NCI-H128 (cell line): ENCODE data around the gene TRIM38.
"Not testable (repeated sequence)": the region's sequence is repeated elsewhere in the genome, so short reads cannot be mapped to it uniquely, and the experiment has no call there.

Experiments used
- DNase-seq: peaks from one replicate; lab custom pipeline; 2025; ENCODE audit not compliant: unreplicated experiment; lab: John Stamatoyannopoulos, UW

The TRIM38 gene

GRCh38 chr6:25968769-25969168 lies 6.2 kb downstream of the TRIM38 start:
- no peak for DNase-seq

- no peak for DNase-seq
Observed at GRCh38 chr6:25971187-25971821, 8.7 kb downstream of the TRIM38 start.

GRCh38 chr6:25972128-25972527 lies 9.5 kb downstream of the TRIM38 start:
- DNase-seq = no peak

GRCh38 chr6:25972902-25973301 lies 10.3 kb downstream of the TRIM38 start:
- DNase-seq = no peak

- no peak for DNase-seq
Observed at GRCh38 chr6:25973923-25974555, 11.4 kb downstream of the TRIM38 start.

- DNase-seq = no peak
Observed at GRCh38 chr6:25975923-25976560, 13.4 kb downstream of the TRIM38 start.

GRCh38 chr6:25980935-25981334 lies 18.3 kb downstream of the TRIM38 start:
- DNase-seq = no peak

- DNase-seq = no peak
Observed at GRCh38 chr6:25981568-25982263, 19.1 kb downstream of the TRIM38 start.

GRCh38 chr6:25984265-25984664 lies 21.7 kb downstream of the TRIM38 start:
- DNase-seq = no peak

- no peak for DNase-seq
Observed at GRCh38 chr6:25987845-25988244, 25.2 kb downstream of the TRIM38 start.

- DNase-seq = no peak
Observed at GRCh38 chr6:25990172-25990873, 27.7 kb downstream of the TRIM38 start.

GRCh38 chr6:25991785-25992412 lies 29.3 kb downstream of the TRIM38 start:
- peak; percentile 20 for DNase-seq

GRCh38 chr6:25992413-25993340 lies 30.1 kb downstream of the TRIM38 start:
- DNase-seq = peak; percentile 85

GRCh38 chr6:25993341-25993684 lies 30.7 kb downstream of the TRIM38 start:
- DNase-seq = not testable (repeated sequence)

- no peak for DNase-seq
Observed at GRCh38 chr6:25995507-25995906, 32.9 kb downstream of the TRIM38 start.

GRCh38 chr6:25997921-25998320 lies 35.3 kb downstream of the TRIM38 start:
- no peak for DNase-seq

- no peak for DNase-seq
Observed at GRCh38 chr6:25998379-25998778, 35.8 kb downstream of the TRIM38 start.

- DNase-seq = not testable (repeated sequence)
Observed at GRCh38 chr6:25999225-25999624, 36.6 kb downstream of the TRIM38 start.

GRCh38 chr6:26000366-26001144 lies 38.0 kb downstream of the TRIM38 start:
- no peak for DNase-seq
